IMR-90 (cell line): Measurements from ENCODE around the gene SPATA2. TPM values are rescaled to one million over a fixed set of nuclear protein-coding genes. Genes with fewer than 3 reads are reported as not detected.

Source experiments
- ATAC-seq: fragments of 200-7000 bp; cut with Tn5 transposase; 2 replicates; pipeline ENCODE4 v1.9.1; 2020; ENCODE audit warnings: low read depth, mild to moderate bottlenecking, moderate library complexity
- BruUV-seq: library from RNA; stranded (reverse); fragments of 400-500 nt; replicated peaks from 2 replicates; lab custom pipeline; 2021; lab: Mats Ljungman, UMichigan
- CTCF ChIA-PET: fragments of 300-600 bp; formaldehyde crosslinking; extraction: SDS; loops from one replicate; lab custom pipeline; 2021; ENCODE audit warnings: antibody characterized with exemption; lab: Yijun Ruan, JAX
- POLR2A ChIA-PET: fragments of 300-600 bp; sonication (Branson Sonifier 250); formaldehyde crosslinking; loops from one replicate; lab custom pipeline; 2022; ENCODE audit warnings: antibody characterized with exemption; ENCODE audit not compliant: unreplicated experiment; lab: Charles Lee
- DNase-seq: peaks from one replicate; pipeline ENCODE4 v3.0.0; 2013
- H2AFZ ChIP-seq: replicated peaks from 2 replicates; pipeline ENCODE3; 2013; ENCODE audit warnings: low read length, mild to moderate bottlenecking; ENCODE audit not compliant: poor library complexity
- H2AK5ac ChIP-seq: 2 replicates; pipeline ENCODE4 v1.6.1; 2013; ENCODE audit warnings: low read depth, low read length, inconsistent platforms
- H2AK9ac ChIP-seq: replicated peaks from 2 replicates; pipeline ENCODE3; 2013; ENCODE audit warnings: mild to moderate bottlenecking, low read depth, low read length, moderate library complexity; ENCODE audit not compliant: poor library complexity
- H2BK120ac ChIP-seq: 2 replicates; pipeline ENCODE4 v1.6.1; 2013; ENCODE audit warnings: low read depth, low read length, inconsistent platforms
- H2BK15ac ChIP-seq: 3 replicates; pipeline ENCODE4 v1.6.1; 2013; ENCODE audit warnings: low read depth, low read length, inconsistent platforms
- H2BK20ac ChIP-seq: 2 replicates; pipeline ENCODE4 v1.6.1; 2013; ENCODE audit warnings: low read depth, mild to moderate bottlenecking, inconsistent platforms, low read length, moderate library complexity
- H2BK5ac ChIP-seq: 2 replicates; pipeline ENCODE4 v1.6.1; 2013; ENCODE audit warnings: mild to moderate bottlenecking, low read depth, low read length, inconsistent platforms; ENCODE audit not compliant: poor library complexity, severe bottlenecking
- H3K14ac ChIP-seq: replicated peaks from 2 replicates; pipeline ENCODE4 v1.6.1; 2013; ENCODE audit warnings: low read depth, low read length, inconsistent platforms
- H3K18ac ChIP-seq: 2 replicates; pipeline ENCODE4 v1.6.1; 2013; ENCODE audit warnings: low read depth, low read length, control low read depth
- H3K23ac ChIP-seq: 2 replicates; pipeline ENCODE4 v1.6.1; 2013; ENCODE audit warnings: low read depth, low read length, inconsistent platforms
- H3K27ac ChIP-seq: 2 replicates; pipeline ENCODE4 v1.5.1; 2013; ENCODE audit warnings: mild to moderate bottlenecking, control low read depth, low read length; ENCODE audit not compliant: insufficient read depth
- H3K27me3 ChIP-seq: 2 replicates; pipeline ENCODE4 v1.6.1; 2013; ENCODE audit warnings: low read length; ENCODE audit not compliant: control insufficient read depth, insufficient read depth
- H3K36me3 ChIP-seq: 2 replicates; pipeline ENCODE4 v1.6.1; 2013; ENCODE audit warnings: low read length, mixed read lengths; ENCODE audit not compliant: control insufficient read depth, insufficient read depth
- H3K4ac ChIP-seq: 2 replicates; pipeline ENCODE4 v1.6.1; 2013; ENCODE audit warnings: low read depth, low read length, inconsistent platforms
- H3K4me1 ChIP-seq: 2 replicates; pipeline ENCODE4 v1.6.1; 2013; ENCODE audit warnings: low read length, mixed read lengths; ENCODE audit not compliant: control insufficient read depth, insufficient read depth
- H3K4me2 ChIP-seq: 2 replicates; pipeline ENCODE4 v1.6.1; 2013; ENCODE audit warnings: low read depth, mild to moderate bottlenecking, control low read depth, low read length, moderate library complexity
- H3K4me3 ChIP-seq: 2 replicates; pipeline ENCODE4 v1.5.1; 2013; ENCODE audit warnings: low read depth, mild to moderate bottlenecking, control low read depth, low read length, moderate library complexity; ENCODE audit not compliant: insufficient read depth
- H3K56ac ChIP-seq: 2 replicates; pipeline ENCODE4 v1.6.1; 2013; ENCODE audit warnings: low read length, inconsistent platforms; ENCODE audit not compliant: insufficient read depth; ENCODE audit errors: extremely low read depth
- H3K79me1 ChIP-seq, 2 experiments: 2 replicates each; pipeline ENCODE4 v1.6.1; 2013; ENCODE audit warnings: low read length in 2 of 2, inconsistent platforms in 1 of 2, low read depth in 1 of 2
- H3K9ac ChIP-seq: 2 replicates; pipeline ENCODE4 v1.6.1; 2013; ENCODE audit warnings: low read depth, low read length, control low read depth
- H3K9me1 ChIP-seq: 2 replicates; pipeline ENCODE4 v1.6.1; 2013; ENCODE audit warnings: low read length, inconsistent platforms; ENCODE audit not compliant: insufficient read depth
- H3K9me3 ChIP-seq: 2 replicates; pipeline ENCODE4 v1.6.1; 2013; ENCODE audit warnings: low read length; ENCODE audit not compliant: control insufficient read depth, insufficient read depth
- H4K20me1 ChIP-seq: 2 replicates; pipeline ENCODE4 v1.6.1; 2013; ENCODE audit warnings: low read length, inconsistent platforms; ENCODE audit not compliant: insufficient read depth
- H4K5ac ChIP-seq: 2 replicates; pipeline ENCODE4 v1.6.1; 2013; ENCODE audit warnings: mild to moderate bottlenecking, low read depth, low read length, control low read depth
- H4K8ac ChIP-seq, 2 experiments: 2 replicates each; pipeline ENCODE4 v1.6.1; 2013; ENCODE audit warnings: low read depth in 2 of 2, low read length in 2 of 2, control low read depth in 1 of 2, inconsistent platforms in 1 of 2
- H4K91ac ChIP-seq: 2 replicates; pipeline ENCODE4 v1.6.1; 2013; ENCODE audit warnings: low read depth, low read length, inconsistent platforms; ENCODE audit not compliant: insufficient read depth
- BHLHE40 ChIP-seq: fragments of 150-350 bp; IDR thresholded peaks from 2 replicates; pipeline ENCODE4 v1.6.1; 2016; ENCODE audit warnings: mild to moderate bottlenecking, low read depth, low read length
- CEBPB ChIP-seq: IDR thresholded peaks from 2 replicates; pipeline ENCODE4 v1.6.1; 2012; ENCODE audit warnings: low read depth, low read length, improper control_type of control experiment
- CHD1 ChIP-seq: IDR thresholded peaks from 2 replicates; pipeline ENCODE4 v1.6.1; 2012; ENCODE audit warnings: low read depth, low read length, improper control_type of control experiment
- MAFK ChIP-seq: IDR thresholded peaks from 2 replicates; pipeline ENCODE4 v1.6.1; 2012; ENCODE audit warnings: low read depth, low read length, improper control_type of control experiment
- MXI1 ChIP-seq: IDR thresholded peaks from 2 replicates; pipeline ENCODE4 v1.6.1; 2012; ENCODE audit warnings: low read depth, mild to moderate bottlenecking, low read length, moderate library complexity, borderline replicate concordance
- NFE2L2 ChIP-seq: fragments of 150-350 bp; IDR thresholded peaks from 2 replicates; pipeline ENCODE4 v1.6.1; 2016; ENCODE audit warnings: low read depth, mild to moderate bottlenecking, low read length
- POLR2A ChIP-seq: IDR thresholded peaks from 2 replicates; pipeline ENCODE4 v1.6.1; 2012; ENCODE audit warnings: mild to moderate bottlenecking, low read depth, low read length
- RAD21 ChIP-seq: IDR thresholded peaks from 2 replicates; pipeline ENCODE4 v1.6.1; 2012; ENCODE audit warnings: low read length, improper control_type of control experiment
- RCOR1 ChIP-seq: IDR thresholded peaks from 2 replicates; pipeline ENCODE4 v1.6.1; 2012; ENCODE audit warnings: mild to moderate bottlenecking, low read length, improper control_type of control experiment; ENCODE audit not compliant: insufficient replicate concordance
- RFX5 ChIP-seq: IDR thresholded peaks from 2 replicates; pipeline ENCODE4 v1.8.0; 2012; ENCODE audit warnings: low read depth, mild to moderate bottlenecking, low read length, moderate library complexity
- SMC3 ChIP-seq: fragments of 150-350 bp; IDR thresholded peaks from 2 replicates; pipeline ENCODE4 v1.6.1; 2016; ENCODE audit warnings: low read depth, mild to moderate bottlenecking, antibody characterized with exemption, low read length, moderate library complexity
- WGBS, 2 experiments: methylation state at CpG; one replicate each; pipeline versions ENCODE4 v1.1.5 to v1.1.7; 2013; ENCODE audit warnings: missing lambda C conversion rate in 2 of 2; ENCODE audit not compliant: insufficient read length in 1 of 2; ENCODE audit errors: extremely low coverage in 2 of 2; 5-methylcytosine and 5-hydroxymethylcytosine counted together
- dilution Hi-C: fragments of 300-500 bp; cut with HindIII; formaldehyde crosslinking; loops from one replicate; pipeline ENCODE4 v1.14.3; 2018; ENCODE audit warnings: low sequenced_read_pairs; ENCODE audit not compliant: unreplicated experiment
- in situ Hi-C: fragments of 300-500 bp; cut with MboI; formaldehyde crosslinking; loops from 3 replicates; pipeline ENCODE4 v1.14.3; 2019; ENCODE audit warnings: low sequenced_read_pairs, inconsistent platforms, mixed read lengths
- intact Hi-C: fragments of 100-400 bp; cut with micrococcal nuclease; formaldehyde crosslinking; loops from 2 replicates; pipeline ENCODE4 v1.10.0; 2022
- polyA plus RNA-seq, 3 experiments: library from polyadenylated mRNA; depleted of rRNA; stranded (reverse); fragments of >200 nt; gene quantifications; 2 replicates each; pipeline ENCODE4 v1.2.3, GENCODE V29; 2012; ENCODE audit warnings: low replicate concordance in 1 of 3
- total RNA-seq: library from RNA; depleted of rRNA; stranded (reverse); fragments of >200 nt; gene quantifications from 2 replicates; pipeline ENCODE4 v1.2.3, GENCODE V29; 2012
- TF ChIP-seq, protein P1 (sequence below): conservative IDR thresholded peaks from 2 replicates; pipeline ENCODE4 v1.5.1; 2012; ENCODE audit warnings: mild to moderate bottlenecking, low read depth, low read length, improper control_type of control experiment
- TF ChIP-seq, protein P2 (sequence below): fragments of 150-350 bp; IDR thresholded peaks from 2 replicates; pipeline ENCODE4 v1.6.1; 2016; ENCODE audit warnings: low read depth, mild to moderate bottlenecking, low read length, moderate library complexity, borderline replicate concordance

Gene SPATA2
- total and polyA plus RNA-seq, 2 of the 4 experiments (the other 2 are of a cell fraction) = 1.3 to 4.5 TPM

DNA sequence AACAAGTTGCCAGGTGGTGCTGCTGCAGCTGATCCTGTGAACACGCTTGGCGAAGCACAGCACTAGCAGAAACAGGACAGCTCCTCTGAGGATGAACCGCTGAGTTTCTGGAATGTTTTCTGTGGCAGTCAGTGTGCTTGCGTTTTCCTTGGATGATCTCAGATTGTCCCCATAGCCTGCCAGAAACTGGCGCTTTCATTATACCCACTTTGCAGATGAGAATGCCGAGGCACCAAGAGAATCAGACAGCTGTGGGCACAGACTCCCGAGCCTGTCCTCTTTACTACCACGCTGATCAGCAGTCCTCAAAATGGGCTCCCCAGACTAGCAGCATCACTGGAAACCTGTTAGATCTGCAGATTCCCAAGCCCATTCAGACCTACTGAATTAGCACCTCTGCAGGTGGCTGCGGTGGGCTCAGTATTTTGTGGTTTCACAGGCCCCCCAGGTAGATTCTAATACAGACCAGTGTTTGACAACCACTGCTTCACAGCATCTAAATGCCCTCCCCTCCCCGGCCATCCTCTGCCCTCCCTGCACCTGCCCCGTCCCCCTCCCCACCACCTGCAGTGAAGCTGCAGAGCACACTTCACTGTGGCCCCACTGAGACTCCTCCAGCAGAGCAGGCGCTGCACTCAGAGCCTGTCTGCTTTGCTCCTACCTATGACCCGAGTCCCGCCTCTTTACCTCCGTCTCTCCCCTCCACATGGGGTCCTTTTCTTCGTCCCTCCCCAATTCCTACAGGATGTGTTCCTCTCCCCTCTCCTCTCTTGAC lies 29.6 kb downstream of the SPATA2 start:
- H3K4me2 ChIP-seq = no peak overlapping the region
- ATAC-seq = no peak
- H2BK20ac ChIP-seq = no peak overlapping the region
- dilution Hi-C loops = no loop called here
- no peak overlapping the region for H3K4me3 ChIP-seq
- no peak overlapping the region for H4K8ac ChIP-seq
- no peak overlapping the region for H2BK15ac ChIP-seq
- peaks cover 38% of the 10 kb centered on the region for H3K36me3 ChIP-seq
- no peaks in the 10 kb centered on the region for H3K9me1 ChIP-seq
- H3K4ac ChIP-seq = no peak overlapping the region
- H3K79me1 ChIP-seq = peaks cover 0 to 4% of the 10 kb centered on the region in 2 experiments; a peak in 1 of 4 replicates
- TF ChIP-seq CEBPB (no peak), POLR2A (no peak), MAFK (no peak), BHLHE40 (no peak), RAD21 (no peak), RCOR1 (no peak), NFE2L2 (no peak), SMC3 (no peak), CHD1 (no peak), RFX5 (no peak), MXI1 (no peak)
- TF ChIP-seq, protein P1, sequence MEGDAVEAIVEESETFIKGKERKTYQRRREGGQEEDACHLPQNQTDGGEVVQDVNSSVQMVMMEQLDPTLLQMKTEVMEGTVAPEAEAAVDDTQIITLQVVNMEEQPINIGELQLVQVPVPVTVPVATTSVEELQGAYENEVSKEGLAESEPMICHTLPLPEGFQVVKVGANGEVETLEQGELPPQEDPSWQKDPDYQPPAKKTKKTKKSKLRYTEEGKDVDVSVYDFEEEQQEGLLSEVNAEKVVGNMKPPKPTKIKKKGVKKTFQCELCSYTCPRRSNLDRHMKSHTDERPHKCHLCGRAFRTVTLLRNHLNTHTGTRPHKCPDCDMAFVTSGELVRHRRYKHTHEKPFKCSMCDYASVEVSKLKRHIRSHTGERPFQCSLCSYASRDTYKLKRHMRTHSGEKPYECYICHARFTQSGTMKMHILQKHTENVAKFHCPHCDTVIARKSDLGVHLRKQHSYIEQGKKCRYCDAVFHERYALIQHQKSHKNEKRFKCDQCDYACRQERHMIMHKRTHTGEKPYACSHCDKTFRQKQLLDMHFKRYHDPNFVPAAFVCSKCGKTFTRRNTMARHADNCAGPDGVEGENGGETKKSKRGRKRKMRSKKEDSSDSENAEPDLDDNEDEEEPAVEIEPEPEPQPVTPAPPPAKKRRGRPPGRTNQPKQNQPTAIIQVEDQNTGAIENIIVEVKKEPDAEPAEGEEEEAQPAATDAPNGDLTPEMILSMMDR = no peak
- TF ChIP-seq, protein P2, sequence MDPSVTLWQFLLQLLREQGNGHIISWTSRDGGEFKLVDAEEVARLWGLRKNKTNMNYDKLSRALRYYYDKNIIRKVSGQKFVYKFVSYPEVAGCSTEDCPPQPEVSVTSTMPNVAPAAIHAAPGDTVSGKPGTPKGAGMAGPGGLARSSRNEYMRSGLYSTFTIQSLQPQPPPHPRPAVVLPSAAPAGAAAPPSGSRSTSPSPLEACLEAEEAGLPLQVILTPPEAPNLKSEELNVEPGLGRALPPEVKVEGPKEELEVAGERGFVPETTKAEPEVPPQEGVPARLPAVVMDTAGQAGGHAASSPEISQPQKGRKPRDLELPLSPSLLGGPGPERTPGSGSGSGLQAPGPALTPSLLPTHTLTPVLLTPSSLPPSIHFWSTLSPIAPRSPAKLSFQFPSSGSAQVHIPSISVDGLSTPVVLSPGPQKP = no peak
- no peak for DNase-seq
- no peak overlapping the region for H2AK9ac ChIP-seq
- H4K20me1 ChIP-seq = 0 out of 2 replicates have a peak, but pooled peaks cover 9% of the 10 kb centered on the region
- intact Hi-C loops = no loop called here
- no peak overlapping the region for H4K91ac ChIP-seq
- no peak overlapping the region for H2BK5ac ChIP-seq
- ChIA-PET POLR2A (no interaction called here), CTCF (no interaction called here)
- in situ Hi-C loops = no loop called here
- H4K5ac ChIP-seq = no peak overlapping the region
- H3K4me1 ChIP-seq = peaks cover 10% of the 10 kb centered on the region; the same call in 1 of the 2 replicates
- no peak overlapping the region for H2AK5ac ChIP-seq
- no peak overlapping the region for H3K14ac ChIP-seq
- no peak overlapping the region for H3K18ac ChIP-seq
- no peaks in the 10 kb centered on the region for H3K27me3 ChIP-seq
- WGBS, 2 experiments = 86% methylated on average over 10 of the region's 16 CpGs; no CpG with 5 or more reads in 1 of the 2 experiments
- BruUV-seq = no TSS peak
- H2AFZ ChIP-seq = no peak overlapping the region
- no peaks in the 10 kb centered on the region for H3K9me3 ChIP-seq
- H2BK120ac ChIP-seq = no peak overlapping the region
- no peak overlapping the region for H3K56ac ChIP-seq
- H3K27ac ChIP-seq = no peak overlapping the region
- H3K23ac ChIP-seq = no peak overlapping the region
- H3K9ac ChIP-seq = no peak overlapping the region
